ENCODE results near the gene NCAM1. TPM values are rescaled to one million over a fixed set of nuclear protein-coding genes. Genes with fewer than 3 reads are reported as not detected.

The NCAM1 gene
- total RNA-seq, 4 donors from 2014 or later = 7.2 to 18.6 (median 14.4) TPM

GRCh38 chr11:113142508-113142907, 181.3 kb downstream of the NCAM1 start:
- Histone ChIP-seq H3K4me3 (no peak overlapping the region), H3K9me3 (no peaks in the 10 kb centered on the region), H3K27ac (no peak overlapping the region), H3K36me3 (no peaks in the 10 kb centered on the region), H3K27me3 (no peaks in the 10 kb centered on the region), H3K4me1 (no peaks in the 10 kb centered on the region)
- TF ChIP-seq CTCF (IDR thresholded peaks at IDR 0.05) = no peak
- DNase-seq = no peak
- in situ Hi-C loops (cut with MboI; ENCODE audit: low pct_ligation_motif_present in 1 of 4, low pct_unique_long_range_greater_than_20kb in 1 of 4, low sequenced_read_pairs in 3 of 4) = no loop called here
- WGBS, 2 donors (ENCODE audit: low coverage in 1 of 2) = 75 to 80% methylated on average over 6 of the region's 6 CpGs
- intact Hi-C loops (cut with DNase I; ENCODE audit: low total_unique reads) = no loop called here

- no peak overlapping the region for H3K4me3 ChIP-seq
- no peak overlapping the region for H3K27ac ChIP-seq
- in situ Hi-C loops (cut with MboI; ENCODE audit: low pct_ligation_motif_present in 1 of 4, low pct_unique_long_range_greater_than_20kb in 1 of 4, low sequenced_read_pairs in 3 of 4) = no loop called here
- H3K36me3 ChIP-seq = no peaks in the 10 kb centered on the region
- H3K27me3 ChIP-seq = no peaks in the 10 kb centered on the region
- WGBS, 2 donors (ENCODE audit: low coverage in 1 of 2) = 72 to 74% methylated on average over 4 to 8 of the region's 8 CpGs
- intact Hi-C loops (cut with DNase I; ENCODE audit: low total_unique reads) = no loop called here
- H3K4me1 ChIP-seq = no peaks in the 10 kb centered on the region
- H3K9me3 ChIP-seq = no peaks in the 10 kb centered on the region
- DNase-seq = no peak
- TF ChIP-seq POLR2A (IDR thresholded peaks at IDR 0.05) (no peak), POLR2AphosphoS5 (IDR thresholded peaks at IDR 0.05) (no peak), EP300 (IDR thresholded peaks at IDR 0.05; ENCODE audit: low read depth) (no peak), CTCF (IDR thresholded peaks at IDR 0.05) (no peak)
Measured at GRCh38 chr11:113147249-113147648, 186.0 kb downstream of the NCAM1 start.

- no peak for DNase-seq
- no peaks in the 10 kb centered on the region for H3K9me3 ChIP-seq
- H3K27me3 ChIP-seq = no peaks in the 10 kb centered on the region
- WGBS, 2 donors (ENCODE audit: low coverage in 1 of 2) = 79% methylated on average over 9 of the region's 9 CpGs; no CpG with 5 or more reads in 1 of the 2 donors
- in situ Hi-C loops (cut with MboI; ENCODE audit: low pct_ligation_motif_present in 1 of 4, low pct_unique_long_range_greater_than_20kb in 1 of 4, low sequenced_read_pairs in 3 of 4) = no loop called here
- H3K36me3 ChIP-seq = no peaks in the 10 kb centered on the region
- no peak overlapping the region for H3K4me3 ChIP-seq
- intact Hi-C loops (cut with DNase I; ENCODE audit: low total_unique reads) = no loop called here
- no peak for TF ChIP-seq POLR2AphosphoS5 (IDR thresholded peaks at IDR 0.05)
- no peak for TF ChIP-seq EP300 (IDR thresholded peaks at IDR 0.05; ENCODE audit: low read depth)
- no peak for TF ChIP-seq CTCF (IDR thresholded peaks at IDR 0.05)
- no peak for TF ChIP-seq POLR2A (IDR thresholded peaks at IDR 0.05)
- H3K27ac ChIP-seq = no peak overlapping the region
- H3K4me1 ChIP-seq = peaks cover 0 to 2% (median 0%) of the 10 kb centered on the region in 4 donors
Measured at GRCh38 chr11:113148076-113148475, 186.9 kb downstream of the NCAM1 start.

GRCh38 chr11:113148652-113149051, 187.4 kb downstream of the NCAM1 start:
- TF ChIP-seq POLR2AphosphoS5 (IDR thresholded peaks at IDR 0.05) (no peak), EP300 (IDR thresholded peaks at IDR 0.05; ENCODE audit: low read depth) (no peak), CTCF (IDR thresholded peaks at IDR 0.05) (no peak), POLR2A (IDR thresholded peaks at IDR 0.05) (no peak)
- no peaks in the 10 kb centered on the region for H3K27me3 ChIP-seq
- H3K27ac ChIP-seq = no peak overlapping the region
- no peak overlapping the region for H3K4me3 ChIP-seq
- no peaks in the 10 kb centered on the region for H3K9me3 ChIP-seq
- intact Hi-C loops (cut with DNase I; ENCODE audit: low total_unique reads) = no loop called here
- 77% methylated on average over 1 of the region's 1 CpG; no CpG with 5 or more reads in 1 of the 2 donors for WGBS, 2 donors (ENCODE audit: low coverage in 1 of 2)
- no peaks in the 10 kb centered on the region for H3K36me3 ChIP-seq
- no peak for DNase-seq
- peaks cover 0 to 6% (median 2%) of the 10 kb centered on the region in 4 donors for H3K4me1 ChIP-seq
- in situ Hi-C loops (cut with MboI; ENCODE audit: low pct_ligation_motif_present in 1 of 4, low pct_unique_long_range_greater_than_20kb in 1 of 4, low sequenced_read_pairs in 3 of 4) = no loop called here

All from transverse colon (tissue), 4 donors.